ENCODE data around the gene DDX47.
A peak's percentile ranks its signal among the peaks of the same experiment; 100 is the strongest.
"Not testable (repeated sequence)": the region's sequence is repeated elsewhere in the genome, so short reads cannot be mapped to it uniquely, and the experiment has no call there.

The DDX47 gene

DNA sequence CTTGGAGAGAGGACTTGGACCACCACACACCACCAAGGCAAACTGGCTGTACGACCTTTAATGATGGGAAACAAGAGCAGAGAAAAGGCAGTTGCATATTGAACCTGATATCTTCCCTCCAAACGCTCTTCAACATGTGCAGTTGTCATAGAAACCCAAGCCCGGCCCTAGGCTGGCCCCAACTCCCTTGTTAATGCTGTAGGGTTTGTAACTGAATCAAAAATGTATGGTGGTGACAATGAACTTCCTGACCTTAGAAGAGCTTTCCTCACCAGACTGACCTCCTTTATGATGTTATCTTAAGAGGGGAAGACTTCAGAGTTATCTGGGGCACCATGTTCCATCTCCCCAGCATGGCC is 15.4 kb upstream of the DDX47 start:
- DNase-seq = no peak

DNA sequence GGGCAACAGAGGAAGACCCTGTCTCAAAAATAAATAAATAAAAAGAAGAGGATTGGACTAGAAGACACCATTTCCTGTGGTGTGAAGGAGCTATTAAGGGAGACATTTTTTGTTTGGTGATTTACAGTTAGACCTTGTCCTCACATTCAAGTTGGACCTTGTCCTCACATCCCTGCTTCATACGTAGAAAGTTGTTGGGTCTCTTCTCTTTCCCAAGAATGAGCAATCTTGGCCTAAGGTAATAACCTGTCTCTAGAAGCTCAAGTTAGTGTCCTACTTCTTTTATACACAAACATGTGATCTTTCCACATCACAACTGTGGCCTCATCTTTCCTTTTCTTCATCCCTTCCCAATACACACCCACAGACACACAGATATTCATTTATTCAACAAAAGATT is 14.7 kb upstream of the DDX47 start:
- DNase-seq = no peak

DNA sequence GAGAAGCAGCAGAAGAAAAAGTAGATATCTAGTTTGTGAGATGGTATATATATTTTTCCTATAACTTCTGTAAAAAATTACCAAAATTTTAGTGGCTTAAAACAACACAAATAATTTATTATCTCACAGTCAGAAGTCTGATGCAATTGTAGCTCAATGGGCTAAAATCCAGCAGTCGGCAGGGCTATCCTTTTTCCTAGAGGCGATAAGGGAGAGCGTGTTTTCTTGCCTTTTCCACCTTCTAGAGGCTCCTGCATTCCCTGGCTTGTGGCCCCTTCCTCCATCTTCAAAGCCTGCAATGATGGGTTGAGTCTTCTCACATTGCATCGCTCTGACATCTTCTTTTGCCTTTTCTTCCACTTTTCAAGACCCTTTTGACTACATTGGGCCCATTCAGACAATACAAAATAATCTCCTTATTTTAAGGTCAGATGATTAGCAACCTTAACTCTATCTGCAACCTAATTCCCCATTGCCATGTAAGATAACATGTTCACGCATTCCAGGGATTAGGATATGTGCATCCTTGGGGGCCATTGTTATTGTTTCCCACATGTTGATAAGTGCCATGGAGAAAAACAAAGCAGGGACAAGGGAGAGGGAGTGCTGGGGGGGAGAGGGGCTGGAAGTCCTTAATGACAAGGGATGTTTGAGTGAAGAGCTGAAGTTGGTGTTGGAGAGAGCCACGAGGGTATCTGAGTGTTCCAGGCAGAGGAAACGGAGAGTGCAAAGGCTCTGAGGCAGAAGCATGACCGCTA is 13.8 kb upstream of the DDX47 start:
- DNase-seq = no peak

DNA sequence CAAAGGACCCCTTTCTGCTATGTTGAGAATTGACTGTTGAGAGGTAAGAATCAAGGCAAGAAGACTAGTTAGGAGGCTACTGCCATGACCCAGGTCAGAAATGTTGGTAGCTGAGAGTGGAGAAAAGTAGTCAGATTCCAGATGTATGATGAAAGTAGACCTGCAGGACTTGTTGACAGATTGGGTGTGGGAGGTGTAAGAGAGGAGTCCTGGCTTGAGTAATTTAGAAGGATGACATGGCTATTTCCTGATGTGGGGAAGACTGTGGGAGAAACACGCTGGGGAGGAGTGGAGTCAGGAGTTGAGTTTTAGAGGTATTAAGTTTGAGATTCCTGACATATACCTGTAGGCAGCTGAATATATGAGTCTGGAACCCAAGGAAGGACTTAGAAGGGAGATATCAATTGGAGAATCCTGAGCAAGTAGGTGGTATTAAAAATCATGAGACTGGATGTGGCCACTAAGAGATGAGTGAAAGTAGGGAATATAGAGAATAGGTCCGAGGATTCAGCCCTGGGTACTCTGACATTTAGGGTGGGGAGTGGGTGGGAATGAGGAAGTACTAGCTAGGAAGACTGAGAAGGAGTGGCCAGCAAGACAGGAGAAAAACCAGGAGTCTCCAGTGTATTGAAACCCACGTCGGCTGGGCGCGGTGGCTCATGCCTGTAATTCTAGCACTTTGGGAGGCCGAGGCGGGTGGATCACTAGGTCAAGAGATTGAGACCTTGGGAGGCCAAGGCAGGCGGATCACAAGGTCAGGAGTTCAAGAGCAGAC is 12.6 kb upstream of the DDX47 start:
- no peak for DNase-seq

DNA sequence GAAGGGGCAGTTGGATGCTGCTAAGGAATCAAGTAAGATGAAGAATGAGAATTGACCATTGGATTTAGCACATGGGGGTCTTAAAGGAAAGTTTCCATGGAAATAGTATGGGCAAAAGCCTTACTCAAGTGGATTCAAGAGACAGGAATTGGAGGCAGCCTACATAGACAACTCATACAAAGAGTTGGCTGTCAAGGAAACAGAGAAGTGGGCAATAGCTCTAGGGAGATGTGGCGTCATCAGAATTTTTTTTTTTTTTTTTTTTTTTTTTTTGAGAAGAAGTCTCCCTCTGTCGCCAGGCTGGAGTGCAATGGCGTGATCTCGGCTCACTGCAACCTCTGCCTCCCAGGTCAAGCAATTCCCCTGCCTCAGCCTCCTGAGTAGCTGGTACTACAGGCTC is 11.5 kb upstream of the DDX47 start:
- DNase-seq = not testable (repeated sequence)

DNA sequence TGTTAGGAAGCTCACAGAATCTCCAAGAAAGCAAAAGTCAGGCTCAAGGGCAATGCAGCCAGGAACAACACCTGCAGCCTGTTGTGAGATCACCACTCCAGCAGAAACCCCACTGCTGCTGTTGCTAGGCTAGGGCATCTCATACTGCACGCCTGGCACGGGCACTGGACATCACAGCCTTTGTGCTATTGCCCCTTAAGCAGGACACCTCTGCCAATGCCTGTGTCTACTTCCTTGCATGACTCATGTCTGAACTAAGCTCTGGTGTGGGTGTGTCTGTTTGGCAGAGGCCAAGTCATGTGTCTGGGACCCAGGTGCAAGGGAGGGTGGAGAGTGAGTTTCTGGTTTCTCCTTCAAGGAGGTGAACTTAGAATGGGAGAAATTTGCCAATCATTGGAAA is 10.0 kb upstream of the DDX47 start:
- DNase-seq = peak; percentile 66

DNA sequence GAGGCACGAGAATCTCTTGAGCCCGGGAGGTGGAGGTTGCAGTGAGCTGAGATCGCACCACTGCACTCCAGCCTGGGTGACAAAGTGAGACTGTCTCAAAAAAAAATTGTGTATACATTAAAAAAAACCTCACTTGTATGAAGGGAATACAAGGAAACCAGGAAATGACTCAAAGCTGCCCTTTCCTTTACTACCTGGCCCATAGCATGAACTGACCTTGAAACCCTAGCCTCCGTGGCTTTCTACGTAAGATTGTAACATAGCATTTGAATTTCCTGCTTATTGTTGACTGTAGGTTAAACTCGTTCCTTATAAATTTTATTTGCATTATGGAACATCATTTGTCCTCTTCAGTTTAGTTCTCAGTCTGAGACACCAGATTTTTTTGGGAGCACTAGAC is 9.1 kb upstream of the DDX47 start:
- DNase-seq = no peak

DNA sequence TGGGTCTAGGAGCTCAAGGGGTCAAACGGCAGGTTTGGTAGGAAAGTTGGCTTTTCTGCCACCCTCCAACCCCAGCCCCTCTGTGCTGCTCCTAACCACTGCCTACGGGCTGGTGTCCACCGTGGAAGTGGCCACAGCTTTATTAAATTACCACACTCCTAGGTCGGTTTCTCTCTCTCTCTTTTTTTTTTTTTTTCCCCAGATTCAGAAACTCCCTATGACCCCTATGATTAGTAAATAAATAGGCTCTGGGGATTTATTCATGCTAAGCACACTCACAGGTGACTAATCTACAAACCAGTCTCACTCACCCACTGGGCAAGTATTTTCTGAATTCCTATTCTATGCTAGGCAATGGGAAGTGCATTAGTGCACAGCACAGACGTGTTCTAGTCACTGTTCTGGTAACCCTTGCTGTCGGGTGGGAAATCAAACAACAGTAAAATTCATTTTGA is 8.7 kb upstream of the DDX47 start:
- DNase-seq = no peak

DNA sequence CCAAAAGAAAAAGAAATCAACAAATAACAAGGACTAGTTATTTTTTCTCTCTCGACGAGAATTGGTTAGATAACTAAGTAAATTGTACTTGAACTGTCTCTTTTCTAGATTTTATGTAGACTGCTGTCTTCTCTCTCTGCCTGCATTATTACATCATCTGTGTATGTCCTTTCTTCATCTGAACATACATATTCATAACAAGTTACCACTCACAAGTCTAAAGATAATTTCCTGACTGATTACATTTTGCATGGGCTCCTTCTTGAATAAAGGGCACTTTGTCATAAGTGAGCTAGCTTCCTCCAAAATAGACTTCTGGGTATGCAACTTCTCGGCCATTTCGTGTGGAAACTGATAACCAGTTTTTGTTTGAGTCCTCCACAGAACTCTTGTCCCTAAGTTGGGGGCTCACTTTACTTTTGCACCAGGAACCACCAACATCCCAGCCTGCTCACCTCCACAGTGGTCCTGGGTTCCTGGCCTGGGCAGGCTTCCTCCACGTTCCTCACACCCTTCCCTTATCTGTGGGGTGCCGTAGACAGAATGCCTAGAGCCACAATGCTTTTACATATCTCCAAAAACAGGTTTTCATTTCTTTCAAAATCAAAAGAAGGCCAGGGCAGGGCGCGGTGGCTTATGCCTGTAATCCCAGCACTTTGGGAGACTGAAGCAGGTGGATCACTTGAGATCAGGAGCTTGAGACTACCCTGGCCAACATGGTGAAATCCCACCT is 6.2 kb upstream of the DDX47 start:
- no peak for DNase-seq

DNA sequence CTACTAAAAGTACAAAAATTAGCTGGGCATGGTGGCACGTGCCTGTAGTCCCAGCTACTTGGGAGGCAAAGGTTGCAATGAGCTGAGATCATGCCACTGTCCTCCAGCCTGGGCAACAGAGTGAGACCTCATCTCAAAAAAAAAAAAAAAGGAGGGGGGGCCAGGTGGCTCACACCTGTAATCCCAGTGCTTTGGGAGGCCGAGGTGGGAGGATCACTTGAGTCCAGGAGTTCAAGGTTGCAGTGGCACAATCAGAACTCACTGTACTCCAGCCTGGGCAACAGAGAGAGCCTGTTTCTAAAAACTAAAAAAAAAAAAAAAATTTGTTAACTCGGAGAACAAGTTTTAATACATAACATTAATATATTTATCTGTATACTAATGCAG is 5.6 kb upstream of the DDX47 start:
- DNase-seq = not testable (repeated sequence)

DNA sequence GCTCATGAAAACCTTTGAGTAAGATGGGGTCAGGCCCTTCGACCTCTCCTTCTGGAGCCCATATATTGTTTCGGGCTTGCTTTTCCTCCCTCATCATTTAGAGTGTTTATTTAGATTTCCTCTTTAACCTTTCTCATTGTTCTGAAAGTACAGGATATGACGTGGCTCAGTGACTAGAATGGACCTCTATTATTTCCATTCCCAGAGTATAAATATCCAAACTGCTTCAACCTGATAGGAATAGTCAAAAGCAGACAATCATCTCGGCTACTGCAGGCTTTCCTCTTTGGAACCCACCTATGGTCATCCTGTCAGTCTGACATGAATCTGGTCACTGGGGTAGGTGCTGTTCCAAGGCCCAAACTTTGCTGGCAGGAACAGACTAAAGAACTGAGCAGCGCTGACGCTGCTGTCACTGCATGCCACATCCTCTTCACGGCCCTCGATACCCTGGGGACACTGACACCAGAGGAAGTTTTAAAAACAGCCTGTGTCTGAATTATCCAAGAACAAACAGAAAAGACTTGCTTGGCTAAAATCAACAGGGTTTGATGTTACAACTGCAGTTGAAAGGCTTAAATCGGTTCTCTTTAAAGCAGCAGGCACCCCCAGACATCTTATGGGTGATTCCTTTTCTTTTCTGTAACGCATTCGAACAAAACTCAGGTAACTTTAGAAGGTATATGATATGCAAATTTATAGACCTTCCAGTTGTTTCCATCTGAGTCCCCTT is 5.0 kb upstream of the DDX47 start:
- DNase-seq = no peak

DNA sequence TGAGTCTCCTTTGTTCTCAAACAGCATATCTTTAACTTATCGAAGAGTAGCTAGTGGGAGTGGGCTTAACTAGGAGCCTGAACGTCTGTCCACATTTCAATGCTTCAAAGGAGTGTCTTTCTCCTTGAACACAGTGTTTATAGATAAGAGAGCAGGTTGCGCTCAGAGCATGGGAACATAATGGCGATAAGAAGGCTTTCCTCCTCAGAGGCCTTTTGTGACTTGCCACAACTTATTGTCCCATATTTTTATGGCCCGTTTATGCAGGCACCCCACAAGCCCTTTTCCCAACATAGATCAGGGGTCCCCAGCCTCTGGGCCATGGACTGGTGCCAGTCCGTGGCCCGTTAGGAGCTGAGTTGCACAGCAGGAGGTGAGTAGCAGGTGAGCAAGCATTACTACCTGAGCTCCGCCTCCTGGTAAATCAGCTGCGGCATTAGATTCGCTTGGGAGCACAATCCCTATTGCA is 2.6 kb upstream of the DDX47 start:
- no peak for DNase-seq

DNA sequence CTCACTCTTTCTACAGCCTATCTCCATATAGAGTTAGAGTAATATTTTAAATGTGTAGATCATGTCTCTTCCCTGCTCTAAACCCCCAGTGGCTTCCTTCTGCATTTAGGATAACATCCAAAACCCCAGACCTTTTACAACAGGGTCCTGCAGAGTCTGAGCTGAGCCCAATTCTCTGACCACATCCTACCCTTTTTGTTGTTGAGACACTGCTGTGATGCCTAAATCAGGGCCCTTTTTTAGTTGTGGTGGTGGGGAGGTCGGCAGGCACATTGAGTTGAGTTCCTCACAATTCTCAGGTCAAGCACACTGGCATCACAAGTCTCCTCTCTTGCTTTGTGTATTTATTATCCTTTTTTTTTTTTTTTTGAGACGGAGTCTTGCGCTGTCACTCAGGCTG is 1.8 kb upstream of the DDX47 start:
- DNase-seq = no peak

DNA sequence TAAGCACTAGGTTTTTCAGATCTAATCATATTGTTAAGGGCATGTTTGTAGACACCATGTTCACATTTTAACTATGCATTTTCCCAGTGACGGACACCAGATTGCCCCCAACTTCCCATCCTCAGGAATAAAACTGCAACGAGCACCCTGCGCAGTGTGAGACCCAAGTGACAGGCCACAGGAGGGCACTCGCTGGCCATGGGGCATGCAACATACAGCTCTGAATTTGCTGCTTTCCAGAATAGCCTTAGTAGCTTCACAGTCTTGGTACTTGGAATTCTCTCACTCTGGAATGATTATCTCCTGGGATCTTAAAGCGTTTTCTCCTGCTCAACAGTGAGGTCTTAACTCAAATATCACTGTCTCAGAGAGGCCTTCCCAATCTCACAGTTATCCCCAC is 972 bp upstream of the DDX47 start:
- DNase-seq = no peak

DNA sequence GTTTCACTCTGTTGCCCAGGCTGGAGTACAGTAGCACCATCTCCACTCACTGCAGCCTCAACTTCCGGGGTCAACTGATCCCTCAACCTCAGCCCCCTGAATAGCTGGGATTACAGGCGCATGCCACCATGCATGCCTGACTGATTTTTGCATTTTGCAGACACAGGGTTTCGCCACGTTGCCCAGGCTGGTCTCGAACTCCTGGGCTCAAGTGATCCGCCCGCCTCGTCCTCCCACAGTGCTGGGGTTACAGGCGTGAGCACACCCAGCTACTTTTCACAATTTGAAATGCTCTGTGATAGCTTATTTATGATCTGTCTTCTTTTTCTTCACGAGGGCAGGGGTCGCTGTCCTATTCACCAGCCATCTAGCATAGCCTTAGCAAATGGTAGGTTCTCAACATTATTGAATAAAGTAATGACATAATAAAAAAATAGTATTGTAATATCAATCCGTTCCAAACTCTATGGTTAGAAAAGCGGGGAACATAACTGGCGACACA is 477 bp upstream of the DDX47 start:
- DNase-seq = no peak

DNA sequence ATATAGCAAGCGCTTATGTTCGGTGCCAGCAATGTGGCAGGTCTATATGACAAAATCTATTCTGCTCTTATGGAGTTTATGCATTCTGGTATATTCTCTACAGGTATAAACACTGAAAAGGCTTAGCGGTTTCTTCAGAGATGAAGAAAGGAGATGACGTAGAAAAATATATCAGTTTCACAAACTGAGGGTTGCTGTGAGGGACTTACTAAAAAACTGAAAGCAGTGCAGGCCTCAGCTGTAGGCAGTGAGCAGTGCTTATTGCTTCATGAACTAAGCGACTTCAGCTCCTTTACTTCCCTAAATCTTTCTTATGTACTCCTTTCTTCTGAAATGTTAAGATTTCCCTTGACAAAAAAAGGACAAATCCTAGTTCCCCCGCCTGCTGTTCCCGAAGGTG is 4.5 kb downstream of the DDX47 start:
- no peak for DNase-seq

DNA sequence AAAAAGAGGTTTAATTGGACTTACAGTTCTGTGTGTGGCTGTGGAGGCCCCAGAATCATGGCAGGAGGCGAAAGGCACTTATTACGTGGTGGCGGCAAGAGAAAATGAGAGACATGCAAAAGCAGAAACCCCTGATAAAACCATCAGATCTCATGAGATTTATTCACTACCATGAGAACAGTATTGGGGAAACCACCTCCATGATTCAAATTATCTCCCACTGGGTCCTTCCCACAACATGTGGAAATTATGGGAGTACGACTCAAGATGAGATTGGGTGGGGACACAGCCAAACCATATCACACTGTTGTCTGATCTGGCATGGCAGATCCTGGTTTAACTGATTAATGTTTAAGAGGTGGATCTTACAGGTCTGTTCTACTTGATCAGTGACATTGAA is 5.6 kb downstream of the DDX47 start:
- no peak for DNase-seq

DNA sequence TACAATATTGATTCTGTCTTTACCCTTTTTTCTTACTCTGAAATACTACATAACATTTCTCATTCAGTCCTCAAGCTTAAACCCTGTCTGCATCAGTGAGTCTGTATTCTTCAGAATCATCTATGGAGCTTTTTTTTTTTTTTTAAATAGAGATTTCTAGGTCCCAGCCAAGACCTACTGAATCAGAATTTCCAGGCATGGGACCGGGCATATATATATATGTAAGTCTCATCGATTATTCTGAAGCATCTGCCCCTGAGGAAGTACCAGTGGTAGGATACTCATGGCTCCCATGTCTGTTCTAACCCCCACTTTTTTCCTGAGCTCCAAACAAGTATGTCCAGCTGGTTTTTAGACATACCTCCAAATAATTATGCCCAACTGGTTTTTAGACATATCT is 6.1 kb downstream of the DDX47 start:
- DNase-seq = no peak

DNA sequence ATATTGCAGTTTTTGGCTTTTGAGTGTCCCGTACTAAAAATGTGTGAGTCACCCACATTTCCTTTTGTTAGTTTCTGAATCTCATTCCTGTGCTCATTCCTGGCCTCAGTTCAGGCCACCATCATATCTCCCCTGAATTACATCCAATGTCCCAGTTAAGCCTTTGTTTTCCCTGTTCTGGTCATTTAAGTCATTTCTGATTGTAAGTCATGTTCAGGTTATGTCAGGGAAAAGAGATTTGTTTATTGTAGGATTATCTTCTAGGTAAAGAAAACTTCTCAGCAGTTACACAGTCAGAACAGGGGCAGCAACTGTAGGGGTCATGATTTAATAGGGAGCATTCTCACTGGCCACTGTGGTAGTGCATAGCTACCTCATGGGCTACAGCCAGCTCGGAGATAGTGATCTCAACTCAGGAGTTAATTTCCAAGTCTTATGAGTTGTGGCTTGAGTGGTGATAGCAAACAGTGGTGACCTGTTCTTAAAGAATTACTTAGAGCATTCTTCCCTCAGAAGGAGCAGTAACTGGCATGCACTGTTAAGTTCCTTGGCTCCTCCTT is 6.7 kb downstream of the DDX47 start:
- DNase-seq = no peak

DNA sequence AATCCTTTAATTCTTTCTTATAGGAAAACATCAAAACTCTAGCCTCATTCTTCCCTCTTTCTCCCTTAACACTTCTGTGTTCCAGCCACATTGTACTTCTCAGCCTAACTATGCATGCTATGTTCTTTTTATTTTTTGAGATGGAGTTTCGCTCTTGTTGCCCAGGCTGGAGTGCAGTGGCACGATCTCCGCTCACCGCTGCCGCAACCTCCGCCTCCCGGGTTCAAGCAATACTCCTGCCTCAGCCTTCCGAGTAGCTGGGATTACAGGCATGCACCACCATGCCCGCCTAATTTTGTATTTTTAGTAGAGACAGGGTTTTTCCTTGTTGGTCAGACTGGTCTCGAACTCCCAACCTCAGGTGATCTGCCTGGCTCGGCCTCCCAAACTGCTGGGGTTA is 7.2 kb downstream of the DDX47 start:
- DNase-seq = not testable (repeated sequence)

DNA sequence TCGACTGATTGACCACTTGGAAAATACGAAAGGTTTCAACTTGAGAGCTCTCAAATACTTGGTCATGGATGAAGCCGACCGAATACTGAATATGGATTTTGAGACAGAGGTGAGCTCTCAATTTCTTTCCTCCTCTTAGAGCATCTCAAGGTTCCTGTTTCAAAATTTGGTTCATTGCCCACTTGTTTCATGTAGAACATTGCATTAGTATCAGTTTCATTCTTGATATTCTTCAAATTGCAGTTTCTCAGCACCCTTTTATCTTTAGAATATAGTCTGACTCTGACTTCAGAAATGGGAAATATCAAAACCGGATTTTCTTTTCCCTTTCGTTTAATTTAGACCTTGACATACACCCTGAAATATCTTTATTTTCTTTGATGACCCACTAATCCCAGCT is 8.8 kb downstream of the DDX47 start:
- DNase-seq = no peak

DNA sequence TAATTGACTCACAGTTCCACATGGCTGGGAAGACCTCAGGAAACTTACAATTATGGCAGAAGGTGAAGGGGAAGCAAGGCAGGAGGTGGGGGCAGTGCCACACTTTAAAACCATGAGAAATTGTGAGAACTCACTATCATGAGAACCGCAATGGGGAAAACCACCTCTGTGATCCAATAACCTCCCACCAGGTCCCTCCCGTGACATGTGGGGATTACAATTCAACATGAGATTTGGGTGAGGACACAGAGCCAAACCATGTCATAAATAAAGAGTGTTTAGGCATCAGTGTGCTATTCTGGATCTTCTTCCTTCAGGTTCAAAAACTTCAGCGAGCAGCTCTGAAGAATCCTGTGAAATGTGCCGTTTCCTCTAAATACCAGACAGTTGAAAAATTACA is 9.7 kb downstream of the DDX47 start:
- DNase-seq = no peak

DNA sequence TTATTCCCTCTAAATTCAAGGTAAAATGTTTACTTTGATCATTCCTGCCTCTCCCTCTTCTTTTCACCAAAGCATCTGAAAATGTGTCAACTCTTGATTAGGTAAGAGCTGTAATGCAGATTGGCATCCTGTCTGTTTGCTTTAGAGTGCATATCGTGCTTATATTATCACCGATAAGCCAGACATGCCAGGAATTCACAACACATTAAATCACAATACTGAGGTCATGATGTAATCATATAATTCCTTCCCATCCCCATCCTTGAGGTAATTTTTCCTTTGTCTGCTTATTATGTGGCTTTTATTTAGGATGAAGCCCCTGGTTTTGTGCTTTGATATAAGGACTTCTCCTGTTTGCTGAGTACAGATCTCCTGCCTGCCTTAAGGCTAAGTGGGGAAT is 10.2 kb downstream of the DDX47 start:
- no peak for DNase-seq
